Stimulated activated effector memory CD8-positive, alpha-beta T cell treated with anti-CD3 and anti-CD28 coated beads, Interleukin-12 subunit alpha, Interleukin-12 subunit beta, amount 100 ng/mL, for 72 hours (primary cell): ENCODE results near the gene ABCG1.

Experiments
- ATAC-seq: fragments of 150-1000 bp; cut with Tn5 transposase; 2 replicates; pipeline ENCODE4 v1.10.0; 2021
- DNase-seq, 2 donors: peaks; one replicate each; pipeline ENCODE4 v3.0.0; 2021 to 2022; ENCODE audit warnings: low spot score in 2 of 2
- H3K27ac Mint-ChIP-seq: one replicate; pipeline ENCODE4 v1.8.0; 2022; ENCODE audit warnings: mild to moderate bottlenecking, mixed read lengths
- H3K36me3 Mint-ChIP-seq: one replicate; pipeline ENCODE4 v1.8.0; 2022; ENCODE audit warnings: mild to moderate bottlenecking, mixed read lengths
- H3K4me1 Mint-ChIP-seq: one replicate; pipeline ENCODE4 v1.8.0; 2022; ENCODE audit warnings: mixed read lengths
- H3K4me3 Mint-ChIP-seq: one replicate; pipeline ENCODE4 v1.8.0; 2022; ENCODE audit warnings: mild to moderate bottlenecking, mixed read lengths
- H3K9me3 Mint-ChIP-seq: one replicate; pipeline ENCODE4 v1.8.0; 2022; ENCODE audit warnings: mixed read lengths

Gene ABCG1

DNA sequence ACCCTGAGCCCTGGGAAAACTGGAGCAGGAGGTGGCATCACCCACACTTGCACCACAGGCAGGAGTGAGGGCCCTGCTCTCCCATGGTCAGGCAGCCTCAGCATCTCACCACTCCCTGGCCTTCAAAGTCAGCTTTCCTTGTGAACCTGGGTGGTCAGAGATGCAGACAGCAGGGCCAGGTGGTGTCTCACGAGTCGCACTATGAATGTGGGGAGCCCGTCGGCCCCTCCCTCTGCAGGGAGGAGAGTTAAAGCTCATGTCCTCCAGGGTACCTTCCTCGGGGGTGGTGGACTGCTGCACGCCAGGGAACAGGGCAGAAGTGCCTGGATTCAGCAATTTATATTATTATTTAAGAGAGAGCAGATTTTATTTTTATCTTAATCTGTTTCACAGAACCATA, 24.1 kb downstream of the ABCG1 start:
- Mint-ChIP-seq H3K9me3 (no peaks in the 10 kb centered on the region), H3K4me3 (no peak overlapping the region), H3K36me3 (no peaks in the 10 kb centered on the region), H3K27ac (no peak overlapping the region), H3K4me1 (peaks cover 32% of the 10 kb centered on the region)
- no peak for ATAC-seq
- DNase-seq: no peak

DNA sequence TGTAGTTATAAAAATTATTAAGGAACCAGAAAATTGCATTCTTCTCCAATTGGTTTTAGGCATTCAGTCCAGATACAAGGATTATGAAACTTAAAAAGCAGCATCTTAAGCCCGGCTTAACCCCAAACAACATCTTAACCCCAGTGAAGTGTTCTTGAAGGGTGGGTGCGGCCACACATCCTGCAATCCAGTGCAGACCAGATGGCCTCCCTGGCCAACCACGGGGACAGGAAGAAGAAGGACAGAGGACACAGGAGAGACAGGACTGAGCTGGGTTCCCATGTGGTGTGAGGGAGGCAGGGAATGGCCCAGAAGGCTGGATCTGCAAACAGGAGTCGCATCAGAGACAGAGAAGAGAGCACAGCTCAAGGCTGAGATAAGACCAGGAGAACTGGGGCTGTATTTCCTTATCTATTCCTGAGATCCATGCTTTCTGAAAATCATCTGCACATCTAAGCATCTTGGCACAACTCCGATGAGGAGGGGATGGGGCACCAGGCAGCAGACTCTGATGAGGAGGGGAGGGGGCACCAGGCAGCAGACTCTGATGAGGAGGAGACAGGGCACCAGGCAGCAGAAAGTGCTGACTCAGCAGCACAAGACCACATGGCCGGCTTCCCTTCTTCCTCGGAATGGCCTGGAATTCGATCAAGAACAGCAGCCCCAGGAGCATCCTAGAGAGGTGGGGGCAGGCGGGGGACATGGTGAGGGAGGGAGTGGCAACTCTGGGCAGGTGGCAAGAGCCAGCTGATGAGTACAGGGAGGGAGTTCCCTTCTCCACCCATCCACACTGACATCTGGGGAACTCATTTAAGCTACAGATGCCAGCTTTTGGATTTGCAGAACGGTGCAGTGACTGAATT, 26.6 kb downstream of the ABCG1 start:
- no peaks in the 10 kb centered on the region for H3K36me3 Mint-ChIP-seq
- peak overlapping the region; percentile 49 for H3K27ac Mint-ChIP-seq
- no peaks in the 10 kb centered on the region for H3K9me3 Mint-ChIP-seq
- H3K4me3 Mint-ChIP-seq: no peak overlapping the region
- no peak for ATAC-seq
- no peak for DNase-seq
- peaks cover 37% of the 10 kb centered on the region for H3K4me1 Mint-ChIP-seq

DNA sequence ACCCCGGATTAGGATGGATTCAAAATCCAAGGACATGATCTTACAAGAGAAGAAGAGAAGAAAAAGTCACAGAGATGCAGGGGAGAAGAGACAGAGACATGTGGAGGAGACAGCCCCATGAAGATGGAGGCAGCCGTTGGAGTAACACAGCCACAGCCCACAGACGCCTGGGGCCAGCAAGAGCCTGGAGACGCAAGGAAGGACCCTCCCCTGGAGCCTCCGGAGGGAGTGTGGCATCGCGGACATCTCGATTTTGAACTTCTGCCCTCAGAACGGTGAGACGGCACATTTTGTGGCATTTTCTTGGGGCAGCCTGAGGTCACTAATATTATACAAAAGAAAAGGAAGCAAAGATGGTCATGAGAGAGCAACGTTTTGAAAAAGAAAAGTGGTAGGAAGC, 28.8 kb downstream of the ABCG1 start:
- Mint-ChIP-seq H3K36me3 (no peaks in the 10 kb centered on the region), H3K4me1 (peaks cover 39% of the 10 kb centered on the region), H3K4me3 (no peak overlapping the region), H3K27ac (no peak overlapping the region), H3K9me3 (no peaks in the 10 kb centered on the region)
- ATAC-seq (no peak), DNase-seq (no peak)

DNA sequence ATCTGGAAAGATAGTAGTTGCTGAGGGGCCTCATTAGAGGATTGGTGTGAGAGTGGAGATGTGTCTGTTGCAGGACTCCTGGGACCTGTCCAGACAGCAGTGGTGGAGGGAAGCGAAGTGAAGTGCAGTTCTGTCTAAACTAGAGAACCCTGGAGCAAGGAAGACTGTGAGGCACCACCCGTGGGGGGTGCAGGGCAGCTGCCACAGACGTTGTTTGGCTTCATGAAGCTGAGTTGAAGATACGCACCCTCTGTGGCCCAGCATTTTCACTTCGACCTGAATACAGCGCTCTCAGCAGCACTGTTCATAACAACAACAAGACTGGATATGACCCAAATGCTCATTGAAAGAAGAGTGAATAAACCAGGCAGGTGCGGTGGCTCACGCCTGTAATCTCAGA, 29.3 kb downstream of the ABCG1 start:
- Mint-ChIP-seq H3K4me3 (no peak overlapping the region), H3K27ac (no peak overlapping the region), H3K4me1 (peaks cover 34% of the 10 kb centered on the region), H3K9me3 (no peaks in the 10 kb centered on the region), H3K36me3 (no peaks in the 10 kb centered on the region)
- DNase-seq (no peak), ATAC-seq (no peak)

DNA sequence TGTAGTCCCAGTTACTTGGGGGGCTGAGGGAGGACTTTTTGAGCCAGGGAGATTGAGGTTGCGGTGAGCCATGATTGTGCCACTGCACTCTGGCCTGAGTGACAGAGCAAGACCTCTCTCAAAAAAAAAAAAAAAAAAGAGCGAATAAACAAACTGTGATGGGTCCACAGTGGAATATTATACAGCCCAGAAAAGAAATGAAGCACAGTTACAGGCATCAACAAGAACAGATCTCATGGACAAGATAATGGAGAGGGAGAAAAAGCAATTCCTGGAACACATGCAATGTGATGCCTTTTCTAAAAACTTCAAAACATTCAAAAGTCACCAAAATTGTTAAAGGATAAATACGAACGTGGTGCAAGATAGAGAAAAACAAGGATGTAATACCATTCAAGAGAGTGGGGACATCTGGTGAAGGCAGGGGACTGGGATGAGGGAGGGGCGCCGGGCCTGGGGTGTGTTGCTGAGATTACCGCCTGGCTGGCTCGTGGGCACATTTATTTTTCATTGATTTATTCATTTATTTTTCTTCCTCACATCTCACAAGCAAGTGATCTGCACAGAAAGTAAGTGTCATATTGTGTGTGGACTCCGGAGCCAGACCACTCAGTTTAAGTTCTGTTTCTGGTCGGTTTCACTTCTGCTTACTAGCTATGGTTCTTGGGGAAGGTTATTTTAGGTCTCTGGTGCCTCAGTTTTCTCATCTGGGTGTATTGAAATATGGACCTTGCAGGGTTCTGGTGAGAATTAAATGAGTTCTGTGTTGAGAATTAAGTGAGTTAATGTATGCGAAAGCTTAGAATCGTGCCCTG, 30.1 kb downstream of the ABCG1 start:
- no peaks in the 10 kb centered on the region for H3K9me3 Mint-ChIP-seq
- ATAC-seq: no peak
- H3K36me3 Mint-ChIP-seq: no peaks in the 10 kb centered on the region
- H3K4me3 Mint-ChIP-seq: no peak overlapping the region
- H3K4me1 Mint-ChIP-seq: peaks cover 41% of the 10 kb centered on the region
- peak overlapping the region; percentile 43 for H3K27ac Mint-ChIP-seq
- no peak for DNase-seq

- Mint-ChIP-seq H3K9me3 (no peaks in the 10 kb centered on the region), H3K27ac (no peak overlapping the region), H3K4me3 (no peak overlapping the region), H3K4me1 (peaks cover 53% of the 10 kb centered on the region), H3K36me3 (no peaks in the 10 kb centered on the region)
- no peak for ATAC-seq
- DNase-seq: no peak
Measured at GRCh38 chr21:42250422-42251403, 31.8 kb downstream of the ABCG1 start.

DNA sequence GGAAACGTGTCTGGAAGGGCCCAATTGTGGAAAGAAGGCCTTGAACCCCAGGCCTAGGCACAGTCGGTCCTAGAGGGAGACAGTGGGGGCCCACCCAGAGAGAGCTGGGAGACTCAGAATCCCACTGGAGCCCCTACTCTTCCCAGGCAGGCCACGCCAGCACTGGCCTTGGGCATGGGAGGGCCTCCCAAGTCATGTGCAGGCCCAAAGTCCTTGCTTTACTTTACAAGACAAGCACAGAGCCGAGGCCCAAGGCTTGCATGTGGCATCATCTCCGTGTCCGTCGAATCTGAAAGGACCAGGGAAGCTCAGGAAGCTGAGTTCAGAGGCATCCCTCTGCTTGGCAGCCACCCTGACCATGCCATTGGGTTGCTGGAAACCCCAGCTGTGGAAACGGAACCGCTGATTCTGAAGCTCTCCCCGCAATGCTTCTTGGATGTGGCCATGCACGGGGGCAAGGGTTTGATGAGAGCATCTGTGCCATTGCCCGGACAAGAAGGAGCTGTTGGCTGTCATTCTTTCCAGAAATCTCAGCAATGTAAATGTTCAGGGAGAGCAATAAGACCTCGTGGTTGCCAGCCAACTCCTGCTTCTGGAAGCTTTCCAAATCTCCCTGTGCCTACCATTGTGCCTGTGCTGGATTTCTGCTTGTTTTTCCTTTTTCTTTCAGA, 32.8 kb downstream of the ABCG1 start:
- Mint-ChIP-seq H3K4me1 (peaks cover 55% of the 10 kb centered on the region), H3K27ac (no peak overlapping the region), H3K36me3 (no peaks in the 10 kb centered on the region), H3K9me3 (no peaks in the 10 kb centered on the region), H3K4me3 (no peak overlapping the region)
- ATAC-seq: no peak
- DNase-seq: no peak

GRCh38 chr21:42252325-42252654, 33.4 kb downstream of the ABCG1 start:
- peaks cover 52% of the 10 kb centered on the region for H3K4me1 Mint-ChIP-seq
- H3K36me3 Mint-ChIP-seq: no peaks in the 10 kb centered on the region
- H3K27ac Mint-ChIP-seq: no peak overlapping the region
- H3K4me3 Mint-ChIP-seq: no peak overlapping the region
- ATAC-seq (no peak), DNase-seq (no peak)
- H3K9me3 Mint-ChIP-seq: no peaks in the 10 kb centered on the region

DNA sequence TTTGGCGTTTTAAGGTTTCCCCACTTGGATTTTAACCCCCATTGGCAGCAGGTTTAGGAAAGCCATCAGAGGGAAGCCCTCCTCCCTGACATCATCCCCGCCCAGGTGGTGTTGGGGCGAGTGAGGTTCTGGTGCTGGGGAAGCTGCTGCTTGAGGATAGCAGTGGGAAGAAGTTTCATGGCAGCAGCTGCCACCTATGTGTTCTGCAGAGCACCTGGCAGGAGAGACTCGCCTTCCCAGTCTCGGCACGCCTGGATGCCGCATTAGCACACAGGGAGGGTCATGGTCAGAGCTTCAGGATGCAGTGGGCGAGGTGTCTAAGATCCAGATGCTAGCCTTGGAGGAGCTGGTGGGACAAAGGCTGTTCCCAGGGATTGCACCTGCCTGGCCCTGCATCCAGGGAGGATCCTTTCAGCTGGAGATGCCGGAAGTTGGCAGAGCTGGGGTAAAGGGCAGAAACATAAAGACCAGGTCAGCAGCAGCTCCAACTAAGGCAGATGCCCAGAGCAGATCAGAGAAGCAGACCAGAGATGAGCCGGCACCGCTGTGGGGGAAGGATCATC, 33.9 kb downstream of the ABCG1 start:
- H3K9me3 Mint-ChIP-seq: no peaks in the 10 kb centered on the region
- H3K36me3 Mint-ChIP-seq: no peaks in the 10 kb centered on the region
- ATAC-seq (no peak), DNase-seq (no peak)
- H3K4me1 Mint-ChIP-seq: peaks cover 47% of the 10 kb centered on the region
- H3K27ac Mint-ChIP-seq: no peak overlapping the region
- H3K4me3 Mint-ChIP-seq: no peak overlapping the region

GRCh38 chr21:42253466-42253865, 34.5 kb downstream of the ABCG1 start:
- H3K4me1 Mint-ChIP-seq: peaks cover 49% of the 10 kb centered on the region
- peak overlapping the region; percentile 53 for H3K27ac Mint-ChIP-seq
- H3K36me3 Mint-ChIP-seq: no peaks in the 10 kb centered on the region
- DNase-seq (no peak), ATAC-seq (no peak)
- H3K9me3 Mint-ChIP-seq: no peaks in the 10 kb centered on the region
- no peak overlapping the region for H3K4me3 Mint-ChIP-seq

GRCh38 chr21:42254083-42254482, 35.1 kb downstream of the ABCG1 start:
- ATAC-seq (no peak), DNase-seq (no peak)
- Mint-ChIP-seq H3K27ac (peak overlapping the region; percentile 53), H3K4me1 (peaks cover 50% of the 10 kb centered on the region), H3K9me3 (no peaks in the 10 kb centered on the region), H3K4me3 (no peak overlapping the region), H3K36me3 (no peaks in the 10 kb centered on the region)

GRCh38 chr21:42254651-42255601, 36.0 kb downstream of the ABCG1 start:
- Mint-ChIP-seq H3K4me1 (peaks cover 45% of the 10 kb centered on the region), H3K36me3 (no peaks in the 10 kb centered on the region), H3K27ac (no peak overlapping the region), H3K9me3 (no peaks in the 10 kb centered on the region), H3K4me3 (no peak overlapping the region)
- DNase-seq: no peak
- ATAC-seq: no peak

DNA sequence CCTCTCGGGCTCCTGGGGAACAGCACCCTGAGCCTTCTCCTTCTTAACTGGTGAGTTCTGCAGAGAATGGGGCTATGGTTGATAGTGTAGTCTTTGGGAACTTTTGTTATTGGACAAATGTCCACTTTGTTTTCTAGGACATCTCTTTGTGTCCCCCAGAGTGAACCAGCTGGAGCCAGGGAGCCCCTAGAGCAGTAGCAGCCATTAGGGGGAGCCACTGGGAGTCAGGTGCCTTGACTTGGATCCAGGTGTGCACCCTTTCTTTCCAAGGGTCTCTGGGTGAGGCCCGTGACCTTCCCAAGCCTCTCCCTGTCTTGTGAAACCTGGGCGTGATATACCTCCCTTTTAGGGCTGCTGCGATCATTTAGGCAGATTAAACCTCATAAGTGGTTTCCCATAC, 36.9 kb downstream of the ABCG1 start:
- Mint-ChIP-seq H3K27ac (peak overlapping the region; percentile 54), H3K9me3 (no peaks in the 10 kb centered on the region), H3K4me3 (no peak overlapping the region), H3K36me3 (no peaks in the 10 kb centered on the region), H3K4me1 (peaks cover 38% of the 10 kb centered on the region)
- no peak for ATAC-seq
- no peak for DNase-seq

DNA sequence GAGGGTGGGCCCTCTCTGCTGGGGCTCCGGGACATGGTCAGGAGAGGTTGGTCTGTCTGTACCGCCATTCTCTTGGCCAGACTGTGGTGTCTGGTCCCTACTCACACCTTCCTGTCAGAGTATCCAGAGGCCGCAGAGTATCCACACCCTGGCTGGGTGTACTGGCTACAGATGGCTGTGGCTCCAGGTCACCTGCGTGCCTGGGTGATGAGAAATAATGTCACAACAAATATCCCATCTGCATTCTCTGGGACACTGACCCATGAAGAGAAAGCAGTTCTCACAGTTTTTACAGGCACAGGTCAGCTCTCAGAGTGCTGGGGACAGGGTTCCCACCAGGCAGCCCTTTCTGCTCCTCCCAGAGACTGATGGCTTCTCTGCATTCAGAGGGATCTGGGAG, 37.4 kb downstream of the ABCG1 start:
- no peak for ATAC-seq
- Mint-ChIP-seq H3K36me3 (no peaks in the 10 kb centered on the region), H3K4me3 (no peak overlapping the region), H3K4me1 (peaks cover 34% of the 10 kb centered on the region), H3K27ac (no peak overlapping the region), H3K9me3 (no peaks in the 10 kb centered on the region)
- DNase-seq: no peak
